ENCODE data around the gene HOXD11.

HOXD11 gene

DNA sequence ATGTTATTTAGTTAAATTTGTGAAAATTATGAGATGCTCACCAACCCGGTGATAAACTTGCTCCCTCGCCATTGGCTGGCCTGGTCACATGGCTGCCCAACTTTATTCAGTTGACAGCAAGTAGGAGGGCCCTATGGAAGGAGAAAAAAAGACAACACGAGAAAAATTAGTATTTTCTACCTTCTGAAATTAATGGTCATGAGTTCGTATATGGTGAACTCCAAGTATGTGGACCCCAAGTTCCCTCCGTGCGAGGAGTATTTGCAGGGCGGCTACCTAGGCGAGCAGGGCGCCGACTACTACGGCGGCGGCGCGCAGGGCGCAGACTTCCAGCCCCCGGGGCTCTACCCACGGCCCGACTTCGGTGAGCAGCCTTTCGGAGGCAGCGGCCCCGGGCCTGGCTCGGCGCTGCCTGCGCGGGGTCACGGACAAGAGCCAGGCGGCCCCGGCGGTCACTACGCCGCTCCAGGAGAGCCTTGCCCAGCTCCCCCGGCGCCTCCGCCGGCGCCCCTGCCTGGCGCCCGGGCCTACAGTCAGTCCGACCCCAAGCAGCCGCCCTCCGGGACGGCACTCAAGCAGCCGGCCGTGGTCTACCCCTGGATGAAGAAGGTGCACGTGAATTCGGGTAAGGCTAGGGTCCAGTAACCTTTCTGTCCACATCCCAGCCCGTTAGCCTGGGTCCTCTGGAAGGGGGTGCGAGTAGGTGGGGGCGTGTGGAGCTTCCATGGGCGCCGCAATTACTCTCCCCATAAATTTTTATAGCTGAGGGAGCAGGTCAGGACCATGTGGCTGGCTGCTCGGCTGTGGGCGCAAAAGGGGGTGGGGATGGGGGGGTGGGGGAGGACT, 44.6 kb downstream of the HOXD11 start, which contains the start of gene HOXD4:
Gene HOXD4, plus strand, starts transcription at position 109 of the 846 bp plus-strand sequence. Its CDS starts 84 bp downstream, at position 193.
- no peak for DNase-seq

DNA sequence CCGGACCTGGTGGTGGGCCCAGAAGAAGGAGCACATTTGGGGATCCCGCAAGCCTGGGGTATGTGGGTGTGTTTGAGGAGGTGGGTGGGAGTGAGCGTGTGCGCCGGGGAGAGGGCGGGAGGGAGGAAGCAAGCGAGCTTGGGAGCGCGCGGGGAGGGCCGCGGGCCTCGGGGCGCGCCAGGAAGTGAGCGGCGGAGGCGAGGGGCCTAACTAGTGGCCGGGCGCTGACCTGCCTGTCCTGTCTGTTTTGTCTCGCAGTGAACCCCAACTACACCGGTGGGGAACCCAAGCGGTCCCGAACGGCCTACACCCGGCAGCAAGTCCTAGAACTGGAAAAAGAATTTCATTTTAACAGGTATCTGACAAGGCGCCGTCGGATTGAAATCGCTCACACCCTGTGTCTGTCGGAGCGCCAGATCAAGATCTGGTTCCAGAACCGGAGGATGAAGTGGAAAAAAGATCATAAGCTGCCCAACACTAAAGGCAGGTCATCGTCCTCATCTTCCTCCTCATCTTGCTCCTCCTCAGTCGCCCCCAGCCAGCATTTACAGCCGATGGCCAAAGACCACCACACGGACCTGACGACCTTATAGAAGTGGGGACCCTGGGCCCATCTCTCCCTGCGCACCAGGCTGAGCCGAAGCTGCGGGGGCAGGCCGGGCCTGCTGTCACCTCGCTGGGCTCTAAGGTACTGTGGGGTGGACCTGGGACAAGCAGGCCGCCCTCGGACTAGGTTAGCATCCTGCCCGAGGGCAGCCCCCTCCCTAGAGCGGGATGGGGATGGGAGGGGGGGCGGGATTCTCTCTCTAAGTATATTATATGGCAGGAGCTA, 45.5 kb downstream of the HOXD11 start:
- DNase-seq = no peak

DNA sequence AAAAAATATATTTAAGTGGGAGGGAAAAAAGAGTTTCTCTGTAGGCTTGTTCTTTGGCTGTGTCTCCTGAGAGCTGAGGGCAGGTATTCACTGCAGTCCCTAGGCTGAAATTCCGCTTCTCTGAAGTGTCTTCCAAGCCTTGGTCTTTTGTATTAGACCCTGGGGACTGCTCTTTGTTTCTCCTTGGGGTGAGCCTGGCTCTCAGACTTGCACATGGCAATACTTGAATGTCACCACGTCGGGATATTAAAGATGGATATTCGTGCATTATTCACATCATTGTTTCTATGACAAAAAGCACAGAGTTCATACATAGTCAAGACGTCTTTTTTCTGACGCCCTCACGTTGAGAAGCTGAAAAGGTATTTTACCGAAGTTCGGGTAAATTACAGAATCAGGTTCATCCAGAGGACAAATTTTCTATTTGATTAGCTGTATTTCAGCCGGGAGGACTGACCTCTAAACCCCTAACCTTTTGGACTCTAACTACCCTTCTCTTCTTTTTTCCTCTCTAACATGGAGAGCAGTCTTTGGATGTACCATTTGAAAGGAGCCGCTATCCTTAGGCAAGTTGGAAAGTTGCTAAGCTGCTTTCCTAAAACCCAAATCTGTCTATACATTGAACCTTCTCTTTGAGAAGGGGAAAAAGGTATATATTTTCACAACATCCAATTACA, 47.6 kb downstream of the HOXD11 start:
- DNase-seq = no peak

DNA sequence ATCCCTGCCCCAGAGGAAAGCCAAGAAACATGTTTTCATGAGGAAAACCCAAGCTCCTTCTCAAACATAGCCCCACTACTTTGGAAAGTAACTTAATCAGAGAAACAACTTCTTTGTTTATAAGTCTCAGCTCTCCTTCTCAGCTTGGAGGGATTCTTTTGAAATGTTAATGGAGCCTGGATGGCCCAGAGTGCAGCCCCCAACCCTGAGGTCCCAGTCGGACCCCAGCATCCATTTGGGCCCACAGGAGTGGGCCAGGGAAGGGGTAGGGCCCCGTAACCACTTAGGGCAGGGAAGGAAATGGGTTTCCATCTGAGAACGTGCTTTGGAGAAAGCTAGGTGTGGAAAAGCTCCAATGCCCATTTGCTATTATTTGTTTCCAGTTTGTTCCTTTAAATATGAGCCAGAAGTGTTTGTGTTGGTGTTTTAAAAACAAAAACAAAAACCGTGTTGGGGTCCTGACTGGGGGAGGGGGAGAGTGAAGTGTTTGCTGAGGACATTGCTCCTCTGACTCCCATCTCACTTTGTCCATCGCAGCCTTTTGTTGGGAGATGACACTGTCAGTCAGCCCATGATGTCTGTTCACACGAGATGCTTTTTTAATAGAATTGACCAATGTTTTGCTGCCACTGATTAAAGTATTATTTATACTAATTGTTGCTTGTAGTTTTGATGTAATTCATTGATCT, 48.4 kb downstream of the HOXD11 start:
- DNase-seq = no peak

DNA sequence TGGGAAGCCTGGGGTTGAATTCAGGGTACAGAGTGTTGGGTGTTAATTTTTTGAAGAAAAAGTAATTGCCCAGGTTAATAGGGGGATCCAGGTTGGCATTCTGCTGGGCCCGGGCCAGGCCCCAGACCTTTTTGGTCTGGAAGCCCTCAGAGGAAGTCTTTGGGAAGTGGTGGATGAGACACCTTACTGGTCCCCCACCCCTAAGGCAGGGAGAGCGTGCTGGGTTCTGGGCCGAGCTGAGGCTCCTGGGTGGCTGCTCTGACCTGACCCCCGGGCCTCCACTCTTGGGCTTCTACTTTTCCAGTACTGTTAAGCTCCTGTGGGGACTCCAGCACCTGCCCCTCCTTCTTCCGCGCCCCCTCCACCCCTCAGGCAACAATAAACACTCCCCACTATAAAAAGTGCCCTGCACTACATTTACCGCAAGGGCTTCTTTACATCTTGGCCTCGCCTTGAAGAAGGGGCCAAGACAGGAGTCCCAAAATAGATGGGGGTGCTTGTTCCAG, 49.3 kb downstream of the HOXD11 start:
- DNase-seq = no peak

DNA sequence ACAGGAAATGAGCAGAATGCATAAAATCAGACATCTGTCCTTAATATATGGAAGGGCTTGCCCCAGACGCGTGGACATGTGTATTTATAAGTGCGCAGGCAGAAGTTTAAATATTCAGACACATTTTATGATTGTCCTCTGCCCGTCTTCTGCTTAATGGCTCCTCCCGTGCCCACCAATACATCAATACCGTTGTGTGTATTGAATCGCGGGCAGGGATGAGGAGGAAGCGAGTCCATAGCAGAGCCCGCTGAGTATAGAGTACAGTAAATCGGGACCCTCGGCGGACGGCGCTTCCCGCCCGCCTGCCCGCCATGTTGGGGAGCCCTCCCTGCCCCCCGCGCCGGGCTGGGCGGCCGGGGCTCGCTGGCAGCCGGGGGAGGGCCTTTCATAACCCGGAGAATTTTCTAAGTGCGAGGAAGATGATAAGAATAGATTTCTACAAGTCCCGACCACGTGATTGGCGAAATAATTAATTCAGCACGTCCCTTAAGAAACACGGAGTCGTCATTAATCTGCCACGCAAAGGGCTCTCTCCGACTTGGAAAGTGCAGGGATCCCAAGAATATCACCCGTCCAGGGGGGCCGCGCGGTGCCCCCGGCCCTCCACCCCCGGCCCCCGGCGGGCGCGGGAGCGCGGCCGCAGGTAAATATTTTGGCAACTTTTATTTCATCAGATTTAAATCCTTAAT, 49.9 kb downstream of the HOXD11 start, which contains the start of gene HOXD3:
Gene HOXD3, plus strand, starts transcription at position 501 of the 692 bp plus-strand sequence. CDS start 11,808 bp downstream, outside the sequence.
- DNase-seq = no peak

DNA sequence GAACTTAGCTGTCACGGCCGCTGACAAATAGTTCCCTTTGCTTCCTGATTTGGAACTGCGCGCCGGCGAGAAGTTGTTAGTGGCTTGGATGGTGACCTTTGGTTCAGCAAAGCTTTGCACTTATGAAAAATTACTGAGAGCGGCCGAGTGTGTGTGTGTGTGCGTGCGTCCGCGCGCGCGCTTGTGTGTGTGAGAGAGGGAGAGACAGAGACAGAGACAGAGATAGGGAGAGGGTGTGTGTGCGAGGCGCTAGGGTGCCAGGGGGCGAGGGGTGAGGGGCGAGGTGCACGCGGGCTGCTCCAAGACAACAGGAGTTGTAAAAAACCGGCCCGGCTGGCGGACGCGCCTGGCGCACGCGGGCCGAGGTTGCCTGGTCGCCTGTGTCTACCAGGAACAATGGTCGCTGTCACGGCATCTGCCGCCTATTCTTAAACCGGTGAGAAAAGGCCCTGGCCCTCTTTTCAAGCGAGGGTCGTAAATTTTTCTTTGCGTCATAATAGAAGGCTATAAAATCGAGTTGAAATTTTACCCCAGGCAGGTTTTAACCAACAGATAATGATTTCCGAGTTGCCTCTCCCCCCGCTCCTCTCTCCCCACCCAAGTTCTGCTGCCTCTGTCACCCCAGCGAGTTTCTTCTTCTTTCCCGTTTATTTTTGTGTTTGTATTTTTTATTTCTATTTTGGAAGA, 50.6 kb downstream of the HOXD11 start:
- no peak for DNase-seq

DNA sequence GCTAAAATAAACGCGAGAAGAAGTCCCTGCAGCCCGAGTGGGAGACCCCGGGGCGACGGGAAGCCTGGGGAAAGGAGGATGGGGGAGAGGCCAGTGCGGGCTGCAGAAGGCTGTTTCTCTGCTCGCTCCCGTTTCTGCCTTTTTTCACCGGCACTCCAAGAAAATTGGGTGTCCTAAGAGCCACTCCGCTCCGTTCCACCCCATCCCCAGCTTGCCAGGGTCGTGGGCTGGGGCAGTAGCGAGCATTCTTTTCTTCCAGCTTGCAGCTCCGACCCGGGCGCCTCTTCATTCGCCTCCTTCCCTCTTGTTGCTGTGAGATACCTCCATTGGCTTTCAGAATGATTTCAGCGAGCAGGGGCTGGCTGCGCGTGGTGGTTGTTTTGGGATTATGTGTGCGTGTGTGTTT, 51.1 kb downstream of the HOXD11 start:
- no peak for DNase-seq

DNA sequence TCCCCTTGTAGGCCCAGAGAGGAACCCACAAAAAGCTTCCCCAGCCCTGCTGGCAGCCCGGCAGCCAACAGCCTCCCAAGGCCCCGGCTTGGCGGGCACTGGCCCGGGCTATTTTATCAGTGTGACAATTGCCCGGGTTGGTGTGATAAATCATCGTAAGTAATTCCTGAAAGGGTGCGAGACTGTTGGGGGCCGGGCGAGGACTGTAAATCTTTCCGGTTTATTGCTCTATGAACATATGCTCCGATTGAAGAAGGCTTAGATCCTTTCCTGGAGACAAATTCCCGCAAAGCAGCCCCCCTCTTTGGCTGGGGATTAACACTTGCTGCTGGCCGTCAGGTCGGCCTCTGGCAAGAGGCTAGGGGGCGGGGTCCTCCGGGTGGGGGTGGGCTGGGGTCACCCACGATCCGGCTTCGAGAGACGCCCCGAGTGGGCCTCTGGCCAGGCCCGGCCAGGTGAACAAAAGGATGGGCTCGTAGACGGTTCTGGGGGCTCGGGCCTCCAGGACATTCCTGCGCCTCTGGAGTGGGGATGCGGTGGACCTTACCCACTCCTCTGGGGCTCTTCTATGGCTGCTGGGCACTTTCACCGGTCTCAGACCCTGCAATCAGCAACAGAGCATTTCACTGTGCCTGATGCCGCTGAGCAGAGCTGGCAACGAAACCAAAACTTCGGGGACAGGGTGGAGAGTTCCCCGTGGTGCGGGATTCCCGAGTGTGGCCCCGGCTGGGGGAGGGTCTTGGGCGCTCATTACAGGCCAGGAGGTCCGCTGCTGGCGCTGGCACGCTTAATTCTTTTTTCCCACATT, 52.0 kb downstream of the HOXD11 start:
- DNase-seq = no peak
